BJ (cell line): ENCODE data around the gene EDA. TPM values are rescaled to one million over a fixed set of nuclear protein-coding genes. Genes with fewer than 3 reads are reported as not detected.

Source experiments
- CTCF ChIA-PET: fragments of 350-600 bp; formaldehyde crosslinking; extraction: SDS; loops from one replicate; lab custom pipeline; 2021; ENCODE audit warnings: antibody characterized with exemption, inconsistent platforms; lab: Yijun Ruan, JAX
- POLR2A ChIA-PET: fragments of 300-600 bp; sonication (Branson Sonifier 250); formaldehyde crosslinking; extraction: SDS; loops from one replicate; lab custom pipeline; 2021; ENCODE audit warnings: antibody characterized with exemption; lab: Charles Lee
- DNase-seq: peaks from one replicate; pipeline ENCODE4 v3.0.0-alpha.2; 2011; ENCODE audit warnings: low read depth
- H3K27me3 ChIP-seq: 2 replicates; pipeline ENCODE4 v1.6.0; 2011; ENCODE audit warnings: low read length; ENCODE audit not compliant: control insufficient read depth, insufficient read depth
- H3K36me3 ChIP-seq: 2 replicates; pipeline ENCODE4 v1.5.1; 2011; ENCODE audit warnings: low read length; ENCODE audit not compliant: control insufficient read depth, insufficient read depth
- H3K4me3 ChIP-seq: 2 replicates; pipeline ENCODE4 v1.5.1; 2011; ENCODE audit warnings: low read depth, mild to moderate bottlenecking, control low read depth, low read length
- polyA plus RNA-seq: library from polyadenylated mRNA; depleted of rRNA; stranded (reverse); fragments of >200 nt; gene quantifications from 2 replicates; pipeline ENCODE4 v1.2.3, GENCODE V29; 2011
- TF ChIP-seq, protein P1 (sequence below): IDR thresholded peaks from 2 replicates; pipeline ENCODE4 v1.5.1; 2011; ENCODE audit warnings: low read depth, mild to moderate bottlenecking, control low read depth, inconsistent platforms, low read length, moderate library complexity; ENCODE audit not compliant: insufficient read depth

EDA gene
- polyA plus RNA-seq, 1 experiment = 0.06 TPM

DNA sequence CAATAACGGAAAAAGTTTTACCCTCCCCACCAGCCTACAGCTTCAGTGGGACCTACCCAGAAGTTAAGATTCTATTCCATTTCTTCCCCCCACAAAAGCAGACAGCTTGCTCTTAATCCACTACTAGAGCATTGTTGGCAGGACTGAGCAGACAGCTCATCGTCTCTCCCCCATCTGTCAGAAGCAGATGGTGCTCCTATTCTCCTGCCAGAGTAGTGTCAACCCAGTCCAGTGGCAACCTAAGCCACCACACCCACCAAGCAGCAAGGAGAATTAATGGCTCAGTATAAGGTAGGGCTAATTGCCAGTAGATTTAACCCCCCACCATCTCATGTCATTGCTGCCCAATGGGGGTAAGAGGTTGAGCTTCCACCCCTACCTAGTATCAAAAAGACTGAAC lies 371.8 kb downstream of the EDA start:
- TF ChIP-seq, protein P1, sequence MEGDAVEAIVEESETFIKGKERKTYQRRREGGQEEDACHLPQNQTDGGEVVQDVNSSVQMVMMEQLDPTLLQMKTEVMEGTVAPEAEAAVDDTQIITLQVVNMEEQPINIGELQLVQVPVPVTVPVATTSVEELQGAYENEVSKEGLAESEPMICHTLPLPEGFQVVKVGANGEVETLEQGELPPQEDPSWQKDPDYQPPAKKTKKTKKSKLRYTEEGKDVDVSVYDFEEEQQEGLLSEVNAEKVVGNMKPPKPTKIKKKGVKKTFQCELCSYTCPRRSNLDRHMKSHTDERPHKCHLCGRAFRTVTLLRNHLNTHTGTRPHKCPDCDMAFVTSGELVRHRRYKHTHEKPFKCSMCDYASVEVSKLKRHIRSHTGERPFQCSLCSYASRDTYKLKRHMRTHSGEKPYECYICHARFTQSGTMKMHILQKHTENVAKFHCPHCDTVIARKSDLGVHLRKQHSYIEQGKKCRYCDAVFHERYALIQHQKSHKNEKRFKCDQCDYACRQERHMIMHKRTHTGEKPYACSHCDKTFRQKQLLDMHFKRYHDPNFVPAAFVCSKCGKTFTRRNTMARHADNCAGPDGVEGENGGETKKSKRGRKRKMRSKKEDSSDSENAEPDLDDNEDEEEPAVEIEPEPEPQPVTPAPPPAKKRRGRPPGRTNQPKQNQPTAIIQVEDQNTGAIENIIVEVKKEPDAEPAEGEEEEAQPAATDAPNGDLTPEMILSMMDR = no peak
- DNase-seq = no peak
- no peaks in the 10 kb centered on the region for H3K27me3 ChIP-seq
- POLR2A ChIA-PET = no interaction called here
- no peak overlapping the region for H3K4me3 ChIP-seq
- H3K36me3 ChIP-seq = no peaks in the 10 kb centered on the region
- CTCF ChIA-PET = no interaction called here

DNA sequence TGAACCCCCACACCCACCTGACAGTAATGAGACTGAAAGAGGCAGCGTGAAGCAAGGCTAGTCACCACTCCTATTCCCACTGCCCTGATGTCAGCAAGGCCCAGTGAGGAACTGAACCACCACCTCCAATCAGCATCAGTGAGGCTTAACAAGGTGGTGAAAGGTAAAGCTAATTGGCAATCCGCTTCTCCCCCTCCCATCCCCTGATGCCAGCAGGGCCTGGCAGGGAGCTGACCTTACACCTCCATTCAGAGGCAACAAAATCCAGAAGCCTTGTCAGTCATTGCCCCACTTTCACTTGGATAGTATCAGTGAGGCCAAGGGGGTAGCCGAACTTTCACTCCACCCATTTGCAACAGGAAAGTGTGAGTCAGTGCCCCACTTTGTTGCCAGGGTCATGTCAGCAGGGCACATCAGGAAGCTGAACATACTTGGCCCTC lies 373.1 kb downstream of the EDA start:
- POLR2A ChIA-PET = no interaction called here
- TF ChIP-seq, protein P1 = no peak
- H3K4me3 ChIP-seq = no peak overlapping the region
- CTCF ChIA-PET = no interaction called here
- H3K27me3 ChIP-seq = no peaks in the 10 kb centered on the region
- DNase-seq = no peak
- no peaks in the 10 kb centered on the region for H3K36me3 ChIP-seq

DNA sequence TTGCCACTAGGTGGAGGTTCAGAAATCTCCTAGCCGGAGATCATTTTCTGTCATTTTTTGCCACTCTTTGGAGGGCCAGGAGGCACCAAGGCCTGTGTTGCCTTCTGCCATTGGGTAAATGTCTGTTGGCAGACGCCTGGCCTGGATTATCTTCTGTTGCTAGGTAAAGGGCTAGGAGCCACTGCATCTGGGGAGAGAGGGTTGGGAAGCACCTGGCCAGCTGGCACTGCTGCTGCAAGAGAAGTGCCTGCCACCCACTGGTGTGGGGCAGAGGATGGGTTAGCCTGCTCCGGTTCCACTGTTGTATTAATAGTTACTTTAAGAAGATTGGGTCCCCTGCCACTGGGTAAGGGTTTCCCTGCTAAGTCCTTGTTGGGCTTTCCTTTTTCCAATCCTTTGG lies 375.8 kb downstream of the EDA start:
- no peaks in the 10 kb centered on the region for H3K36me3 ChIP-seq
- no peak overlapping the region for H3K4me3 ChIP-seq
- POLR2A ChIA-PET = no interaction called here
- CTCF ChIA-PET = no interaction called here
- TF ChIP-seq, protein P1 = no peak
- DNase-seq = no peak
- no peaks in the 10 kb centered on the region for H3K27me3 ChIP-seq

DNA sequence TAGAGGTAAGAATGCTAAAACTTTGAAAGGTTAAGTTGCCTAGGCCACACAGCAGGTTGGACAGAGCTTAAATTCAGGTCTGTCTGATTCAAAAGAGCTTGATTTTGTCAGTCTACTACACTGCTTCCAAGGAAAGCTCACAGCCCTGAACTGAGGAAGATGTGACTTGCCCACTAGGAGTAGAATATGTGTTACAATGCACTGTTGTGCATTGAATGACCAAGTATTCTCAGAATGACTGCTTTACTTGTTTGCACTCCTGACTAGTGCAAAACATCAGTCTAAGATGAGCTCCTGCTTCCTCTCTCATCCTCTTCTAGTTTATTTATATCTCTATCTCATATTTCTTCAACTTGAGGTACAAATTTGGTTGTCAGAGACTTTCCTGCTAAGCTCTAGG lies 377.6 kb downstream of the EDA start:
- TF ChIP-seq, protein P1 = no peak
- ChIA-PET CTCF (no interaction called here), POLR2A (no interaction called here)
- H3K27me3 ChIP-seq = no peaks in the 10 kb centered on the region
- no peak overlapping the region for H3K4me3 ChIP-seq
- no peak for DNase-seq
- no peaks in the 10 kb centered on the region for H3K36me3 ChIP-seq

DNA sequence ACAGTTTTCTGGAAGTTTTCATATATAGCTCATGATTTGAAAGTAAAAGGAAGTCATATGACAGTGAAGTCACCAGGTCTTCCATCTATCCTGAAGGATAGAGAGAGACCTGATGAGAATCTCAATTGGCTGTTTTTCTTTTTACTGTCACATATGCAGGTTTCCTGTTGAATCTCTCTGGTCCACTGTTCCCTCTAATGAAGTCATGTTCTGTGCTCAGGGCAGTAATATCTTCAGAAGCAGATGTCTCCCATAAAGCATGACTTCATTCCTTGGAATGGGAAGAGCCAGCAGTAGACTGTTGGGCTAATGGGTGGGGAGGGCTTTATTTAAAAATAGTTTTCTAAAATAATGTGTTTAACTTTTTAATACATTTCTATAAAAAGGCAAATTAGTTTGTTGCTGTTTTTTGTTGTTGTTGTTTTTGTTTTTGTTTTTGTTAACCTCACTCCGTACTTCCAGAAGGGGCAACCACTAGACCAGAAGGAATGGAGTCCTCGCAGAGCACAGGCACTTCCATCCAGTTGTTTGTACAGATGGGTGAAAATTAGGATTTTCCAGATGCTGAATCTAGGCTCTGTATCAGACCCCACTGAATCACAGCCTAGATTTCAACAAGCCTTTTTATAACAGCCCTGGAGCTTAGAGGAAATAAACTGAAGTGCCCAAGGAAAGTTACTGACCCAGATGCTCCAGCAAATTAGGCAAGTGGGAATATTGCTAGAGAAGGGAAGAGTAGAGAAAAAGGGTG lies 379.6 kb downstream of the EDA start:
- TF ChIP-seq, protein P1 = no peak
- no peaks in the 10 kb centered on the region for H3K36me3 ChIP-seq
- no peak for DNase-seq
- H3K4me3 ChIP-seq = no peak overlapping the region
- no peaks in the 10 kb centered on the region for H3K27me3 ChIP-seq
- POLR2A ChIA-PET = no interaction called here
- CTCF ChIA-PET = no interaction called here
